H1 (cell line): ENCODE measurements around the gene LAPTM4A. TPM values are rescaled to one million over a fixed set of nuclear protein-coding genes. Genes with fewer than 3 reads are reported as not detected.

Experiments used
- EGR1 ChIP-seq: IDR thresholded peaks from 2 replicates; pipeline ENCODE4 v1.6.1; 2011; ENCODE audit warnings: low read depth, low read length, borderline replicate concordance
- SIRT6 ChIP-seq: IDR thresholded peaks from one replicate; pipeline ENCODE4 v1.7.1; 2012; ENCODE audit warnings: low read length, inconsistent platforms
- polyA plus RNA-seq, 7 experiments: library from polyadenylated mRNA; depleted of rRNA in 3 of 7; stranded (reverse) in 5 of 7; unstranded in 2 of 7; fragments of >200 nt in 5 of 7; fragments of 200-250 nt in 2 of 7; gene quantifications; 1 replicate in 5 of 7; 2 replicates in 1 of 7; 4 replicates in 1 of 7; pipeline versions ENCODE4 v1.2.1 to v1.2.3, GENCODE V29; 2011 to 2013; ENCODE audit warnings: missing spikeins in 2 of 7, mixed read lengths in 2 of 7
- total RNA-seq: library from RNA; stranded (reverse); fragmentation: NEBNext Ultra II Directional; extraction: Animal tissue kit (Norgen Biotek cat#: 25700); gene quantifications from 2 replicates; pipeline ENCODE4 v1.2.1, GENCODE V29; 2021

Gene LAPTM4A
- total and polyA plus RNA-seq, 2 of the 8 experiments (the other 6 are each of a cell fraction or from before 2014, with no cell fraction given): 193 to 419 TPM

GRCh38 chr2:20052229-20052851 is 912 bp upstream of the LAPTM4A start (continued):
- TF ChIP-seq SIRT6: no peak
- TF ChIP-seq EGR1: no peak
